ENCODE measurements around the gene CCNDBP1. TPM values are rescaled to one million over a fixed set of nuclear protein-coding genes. Genes with fewer than 3 reads are reported as not detected.
"Not testable (repeated sequence)": the region's sequence is repeated elsewhere in the genome, so short reads cannot be mapped to it uniquely, and the experiment has no call there.

The CCNDBP1 gene
- total and polyA plus RNA-seq, 2 experiments from 2014 or later: 23.9 to 33.5 TPM

DNA sequence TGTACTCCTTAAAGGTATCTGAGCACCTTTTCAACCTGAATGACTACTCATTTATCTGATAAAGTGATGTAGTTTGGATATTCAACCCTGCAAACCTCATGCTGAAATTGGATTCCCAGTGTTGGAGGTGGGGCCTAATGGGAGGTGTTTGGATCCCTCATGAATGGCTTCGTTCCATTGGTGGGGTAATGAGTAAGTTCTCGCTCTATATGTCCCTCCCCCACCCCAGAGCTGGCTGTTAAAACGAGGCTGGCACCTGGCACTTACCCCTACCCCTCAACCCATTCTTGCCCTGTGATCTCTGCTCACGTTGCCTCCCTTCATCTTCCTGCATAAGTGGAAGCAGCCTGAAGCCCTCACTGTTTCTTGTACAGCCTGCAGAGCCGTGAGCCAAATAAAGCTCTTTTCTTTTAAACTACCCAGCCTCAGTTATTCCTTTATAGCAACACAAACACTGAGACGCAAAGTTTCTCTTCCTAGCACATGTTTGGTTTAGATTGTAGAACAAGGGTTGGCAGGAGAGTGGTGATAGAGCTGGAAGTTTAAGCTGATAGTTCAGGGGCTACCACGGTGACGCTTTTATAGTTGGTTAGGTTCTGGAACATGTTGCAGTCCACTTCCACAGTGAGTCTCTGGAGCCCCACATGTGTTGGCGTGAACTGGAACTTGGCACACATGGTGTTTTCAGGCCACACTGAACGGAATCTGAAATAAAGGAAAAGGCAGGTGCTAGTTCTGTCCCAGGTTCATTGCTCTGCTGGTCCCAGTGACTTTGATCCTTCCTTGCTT, 11.8 kb downstream of the CCNDBP1 start:
- H3K27me3 ChIP-seq (ENCODE audit: insufficient read depth): no peaks in the 10 kb centered on the region
- H3K4me2 ChIP-seq: no peak overlapping the region
- Mint-ChIP-seq H3K4me1 (no peaks in the 10 kb centered on the region; the same call in 2 of the 3 replicates), H3K4me3 (no peak overlapping the region), H3K27me3 (ENCODE audit: insufficient read depth, low read depth, poor library complexity) (no peaks in the 10 kb centered on the region), H3K36me3 (ENCODE audit: low read depth) (peaks cover 16% of the 10 kb centered on the region), H3K27ac (no peak overlapping the region), H3K9me3 (peaks cover 7% of the 10 kb centered on the region; the same call in 2 of the 3 replicates)
- no peak for TF ChIP-seq NANOG (IDR thresholded peaks at IDR 0.05; ENCODE audit: borderline replicate concordance)
- no peak for TF ChIP-seq POLR2AphosphoS5 (IDR thresholded peaks at IDR 0.05; ENCODE audit: low read depth)
- H3K79me2 ChIP-seq (replicated peaks; ENCODE audit: insufficient read depth): no peaks in the 10 kb centered on the region
- DNase-seq (ENCODE audit: low spot score) (no peak), ATAC-seq (no peak; the same call in 2 of the 3 replicates)
- H2AFZ ChIP-seq: no peak overlapping the region
- H3F3A ChIP-seq (replicated peaks; ENCODE audit: low read depth): no peaks in the 10 kb centered on the region
- H3K36me3 ChIP-seq (ENCODE audit: insufficient read depth): 0 out of 2 replicates have a peak, but pooled peaks cover 3% of the 10 kb centered on the region
- no peak overlapping the region for H3K27ac ChIP-seq (ENCODE audit: low read depth)
- H3K4me1 ChIP-seq (ENCODE audit: insufficient read depth): no peaks in the 10 kb centered on the region
- H3K9me2 ChIP-seq (ENCODE audit: insufficient read depth): no peaks in the 10 kb centered on the region
- no peak overlapping the region for H3K4me3 ChIP-seq
- H4K20me1 ChIP-seq (replicated peaks; ENCODE audit: insufficient read depth): no peaks in the 10 kb centered on the region

DNA sequence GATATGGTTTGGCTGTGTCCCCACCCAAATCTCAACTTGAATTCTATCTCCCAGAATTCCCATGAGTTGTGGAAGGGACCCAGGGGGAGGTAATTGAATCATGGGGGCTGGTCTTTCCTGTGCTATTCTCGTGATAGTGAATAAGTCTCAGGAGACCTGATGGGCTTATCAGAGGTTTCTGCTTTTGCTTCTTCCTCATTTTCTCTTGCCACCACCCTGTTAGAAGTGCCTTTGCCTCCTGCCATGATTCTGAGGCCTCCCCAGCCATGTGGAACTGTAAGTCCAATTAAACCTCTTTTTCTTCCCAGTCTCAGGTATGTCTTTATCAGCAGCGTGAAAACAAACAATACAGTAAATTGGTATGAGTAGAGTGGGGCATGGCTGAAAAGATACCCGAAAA, 12.6 kb downstream of the CCNDBP1 start:
- H3K9me3 Mint-ChIP-seq; H3K4me3 ChIP-seq; H3K4me3 Mint-ChIP-seq; H3K27ac ChIP-seq (ENCODE audit: low read depth); DNase-seq (ENCODE audit: low spot score); H3K27ac Mint-ChIP-seq; ATAC-seq; H2AFZ ChIP-seq; H4K20me1 ChIP-seq (replicated peaks; ENCODE audit: insufficient read depth); H3K36me3 ChIP-seq (ENCODE audit: insufficient read depth); H3K4me2 ChIP-seq; H3K79me2 ChIP-seq (replicated peaks; ENCODE audit: insufficient read depth); H3K27me3 Mint-ChIP-seq (ENCODE audit: insufficient read depth, low read depth, poor library complexity); H3F3A ChIP-seq (replicated peaks; ENCODE audit: low read depth); H3K4me1 Mint-ChIP-seq; H3K27me3 ChIP-seq (ENCODE audit: insufficient read depth); H3K4me1 ChIP-seq (ENCODE audit: insufficient read depth); H3K9me2 ChIP-seq (ENCODE audit: insufficient read depth): not testable (repeated sequence)
- peaks cover 16% of the 10 kb centered on the region for H3K36me3 Mint-ChIP-seq (ENCODE audit: low read depth)

DNA sequence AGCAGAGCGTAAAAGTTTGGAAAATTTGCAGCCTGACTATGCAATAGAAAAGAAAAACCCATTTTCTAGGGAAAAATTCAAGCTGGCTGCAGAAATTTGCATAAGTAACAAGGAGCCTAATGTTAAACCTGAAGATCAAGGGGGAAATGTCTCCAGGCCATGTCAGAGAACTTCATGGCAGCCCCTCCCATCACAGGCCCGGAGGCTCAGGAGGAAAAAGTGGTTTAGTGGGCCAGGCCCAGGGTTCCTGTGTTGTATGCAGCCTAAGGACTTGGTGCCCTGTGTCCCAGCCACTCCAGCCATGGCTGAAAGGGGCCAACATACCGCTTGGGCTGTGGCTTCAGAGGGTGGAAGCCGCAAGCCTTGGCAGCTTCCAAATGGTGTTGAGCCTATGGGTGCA, 13.4 kb downstream of the CCNDBP1 start:
- not testable (repeated sequence) for H3K27ac Mint-ChIP-seq; H3K27ac ChIP-seq (ENCODE audit: low read depth); H4K20me1 ChIP-seq (replicated peaks; ENCODE audit: insufficient read depth); DNase-seq (ENCODE audit: low spot score); H3K4me3 ChIP-seq; H3K4me1 ChIP-seq (ENCODE audit: insufficient read depth); ATAC-seq; H3K4me1 Mint-ChIP-seq; H2AFZ ChIP-seq; H3K27me3 Mint-ChIP-seq (ENCODE audit: insufficient read depth, low read depth, poor library complexity); H3K9me2 ChIP-seq (ENCODE audit: insufficient read depth); H3K36me3 ChIP-seq (ENCODE audit: insufficient read depth); H3K9me3 Mint-ChIP-seq; H3K4me3 Mint-ChIP-seq; H3K4me2 ChIP-seq; H3K79me2 ChIP-seq (replicated peaks; ENCODE audit: insufficient read depth); H3K27me3 ChIP-seq (ENCODE audit: insufficient read depth); H3F3A ChIP-seq (replicated peaks; ENCODE audit: low read depth)
- H3K36me3 Mint-ChIP-seq (ENCODE audit: low read depth): peaks cover 16% of the 10 kb centered on the region

DNA sequence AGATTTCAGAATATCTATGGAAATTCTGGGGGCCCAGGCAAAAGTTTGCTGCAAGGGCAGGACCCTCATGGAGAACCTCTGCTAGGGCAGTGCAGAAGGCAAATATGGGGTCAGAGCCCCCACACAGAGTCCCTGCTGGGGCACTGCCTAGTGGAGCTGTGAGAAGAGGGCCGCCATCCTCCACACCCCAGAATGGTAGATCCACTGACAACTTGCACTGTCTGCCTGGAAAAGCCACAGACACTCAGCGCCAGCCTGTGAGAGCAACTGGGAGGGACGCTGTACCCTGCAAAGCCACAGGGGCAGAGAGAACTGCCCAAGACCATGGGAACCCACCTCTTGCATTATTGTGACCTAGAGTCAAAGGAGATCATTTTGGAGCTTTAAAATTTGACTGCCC, 13.8 kb downstream of the CCNDBP1 start:
- Histone ChIP-seq H3K27me3 (ENCODE audit: insufficient read depth) (no peaks in the 10 kb centered on the region), H3K4me3 (no peak overlapping the region), H3K4me1 (ENCODE audit: insufficient read depth) (no peaks in the 10 kb centered on the region), H3K4me2 (no peak overlapping the region), H3K79me2 (replicated peaks; ENCODE audit: insufficient read depth) (no peaks in the 10 kb centered on the region), H3K36me3 (ENCODE audit: insufficient read depth) (0 out of 2 replicates have a peak, but pooled peaks cover 3% of the 10 kb centered on the region), H3F3A (replicated peaks; ENCODE audit: low read depth) (no peaks in the 10 kb centered on the region), H2AFZ (no peak overlapping the region), H4K20me1 (replicated peaks; ENCODE audit: insufficient read depth) (no peaks in the 10 kb centered on the region), H3K9me2 (ENCODE audit: insufficient read depth) (no peaks in the 10 kb centered on the region), H3K27ac (ENCODE audit: low read depth) (no peak overlapping the region)
- Mint-ChIP-seq H3K4me1 (no peaks in the 10 kb centered on the region; the same call in 2 of the 3 replicates), H3K9me3 (peaks cover 7% of the 10 kb centered on the region; the same call in 2 of the 3 replicates), H3K27ac (no peak overlapping the region), H3K36me3 (ENCODE audit: low read depth) (peaks cover 16% of the 10 kb centered on the region), H3K4me3 (no peak overlapping the region), H3K27me3 (ENCODE audit: insufficient read depth, low read depth, poor library complexity) (no peaks in the 10 kb centered on the region)
- no peak for DNase-seq (ENCODE audit: low spot score)
- no peak for ATAC-seq
- TF ChIP-seq NANOG (IDR thresholded peaks at IDR 0.05; ENCODE audit: borderline replicate concordance) (no peak), POLR2AphosphoS5 (IDR thresholded peaks at IDR 0.05; ENCODE audit: low read depth) (no peak), ZNF114 (CRISPR knock-in tag; IDR thresholded peaks at IDR 0.05) (no peak), STAT1 (IDR thresholded peaks at IDR 0.05; ENCODE audit: unreplicated experiment) (no peak), ZNF331 (CRISPR knock-in tag; IDR thresholded peaks at IDR 0.05; ENCODE audit: low read depth) (no peak)
- TF ChIP-seq, protein P1, sequence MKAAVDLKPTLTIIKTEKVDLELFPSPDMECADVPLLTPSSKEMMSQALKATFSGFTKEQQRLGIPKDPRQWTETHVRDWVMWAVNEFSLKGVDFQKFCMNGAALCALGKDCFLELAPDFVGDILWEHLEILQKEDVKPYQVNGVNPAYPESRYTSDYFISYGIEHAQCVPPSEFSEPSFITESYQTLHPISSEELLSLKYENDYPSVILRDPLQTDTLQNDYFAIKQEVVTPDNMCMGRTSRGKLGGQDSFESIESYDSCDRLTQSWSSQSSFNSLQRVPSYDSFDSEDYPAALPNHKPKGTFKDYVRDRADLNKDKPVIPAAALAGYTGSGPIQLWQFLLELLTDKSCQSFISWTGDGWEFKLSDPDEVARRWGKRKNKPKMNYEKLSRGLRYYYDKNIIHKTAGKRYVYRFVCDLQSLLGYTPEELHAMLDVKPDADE (IDR thresholded peaks at IDR 0.05): no peak
- TF ChIP-seq, protein P2, sequence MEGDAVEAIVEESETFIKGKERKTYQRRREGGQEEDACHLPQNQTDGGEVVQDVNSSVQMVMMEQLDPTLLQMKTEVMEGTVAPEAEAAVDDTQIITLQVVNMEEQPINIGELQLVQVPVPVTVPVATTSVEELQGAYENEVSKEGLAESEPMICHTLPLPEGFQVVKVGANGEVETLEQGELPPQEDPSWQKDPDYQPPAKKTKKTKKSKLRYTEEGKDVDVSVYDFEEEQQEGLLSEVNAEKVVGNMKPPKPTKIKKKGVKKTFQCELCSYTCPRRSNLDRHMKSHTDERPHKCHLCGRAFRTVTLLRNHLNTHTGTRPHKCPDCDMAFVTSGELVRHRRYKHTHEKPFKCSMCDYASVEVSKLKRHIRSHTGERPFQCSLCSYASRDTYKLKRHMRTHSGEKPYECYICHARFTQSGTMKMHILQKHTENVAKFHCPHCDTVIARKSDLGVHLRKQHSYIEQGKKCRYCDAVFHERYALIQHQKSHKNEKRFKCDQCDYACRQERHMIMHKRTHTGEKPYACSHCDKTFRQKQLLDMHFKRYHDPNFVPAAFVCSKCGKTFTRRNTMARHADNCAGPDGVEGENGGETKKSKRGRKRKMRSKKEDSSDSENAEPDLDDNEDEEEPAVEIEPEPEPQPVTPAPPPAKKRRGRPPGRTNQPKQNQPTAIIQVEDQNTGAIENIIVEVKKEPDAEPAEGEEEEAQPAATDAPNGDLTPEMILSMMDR (conservative IDR thresholded peaks at IDR 0.05; ENCODE audit: low read depth in 2 of 2): no peak
